ENCODE measurements around the gene KLK14.

The KLK14 gene

DNA sequence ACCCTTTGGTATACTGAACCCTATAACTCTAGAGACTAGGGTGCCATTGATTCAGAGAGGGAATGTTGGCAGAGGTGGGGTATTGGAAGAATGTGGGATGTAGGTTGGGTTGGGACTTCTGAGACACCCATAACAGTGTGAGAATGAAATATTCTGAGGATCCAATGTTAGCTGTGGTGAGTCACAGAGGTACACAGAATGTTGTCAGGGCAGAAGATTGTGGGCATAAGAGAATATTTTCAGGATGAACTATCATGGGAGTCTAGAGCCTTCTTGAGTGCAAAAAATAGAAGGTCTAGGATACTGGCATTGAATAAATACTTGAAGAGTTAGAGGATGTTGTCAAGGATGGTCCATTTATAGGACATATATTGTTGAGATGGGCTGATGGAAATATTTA, 26.8 kb downstream of the KLK14 start:
- H3K4me3 ChIP-seq (ENCODE audit: low read depth, low read length): no peak overlapping the region

GRCh38 chr19:51047031-51047335, 35.7 kb downstream of the KLK14 start:
- no peak overlapping the region for H3K4me3 ChIP-seq (ENCODE audit: low read depth, low read length)

DNA sequence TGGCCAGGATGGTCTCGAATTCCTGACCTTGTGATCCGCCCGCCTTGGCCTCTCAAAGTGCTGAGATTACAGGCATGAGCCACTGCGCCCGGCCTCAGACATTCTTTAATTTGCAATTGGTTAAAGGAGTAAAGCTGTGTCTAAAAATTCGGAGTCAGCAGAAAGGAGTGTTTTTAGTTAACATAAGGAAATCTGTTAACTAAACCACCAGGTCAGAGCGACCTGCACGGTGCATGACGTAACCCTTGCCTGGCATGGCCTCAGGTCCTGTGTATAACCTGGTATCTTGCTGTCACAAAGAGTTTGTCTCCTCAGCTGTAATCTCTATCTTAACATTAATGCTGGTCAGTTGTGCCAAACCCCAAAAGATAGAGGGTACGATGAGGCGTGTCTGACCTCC, 38.4 kb downstream of the KLK14 start:
- no peak overlapping the region for H3K4me3 ChIP-seq (ENCODE audit: low read depth, low read length)

DNA sequence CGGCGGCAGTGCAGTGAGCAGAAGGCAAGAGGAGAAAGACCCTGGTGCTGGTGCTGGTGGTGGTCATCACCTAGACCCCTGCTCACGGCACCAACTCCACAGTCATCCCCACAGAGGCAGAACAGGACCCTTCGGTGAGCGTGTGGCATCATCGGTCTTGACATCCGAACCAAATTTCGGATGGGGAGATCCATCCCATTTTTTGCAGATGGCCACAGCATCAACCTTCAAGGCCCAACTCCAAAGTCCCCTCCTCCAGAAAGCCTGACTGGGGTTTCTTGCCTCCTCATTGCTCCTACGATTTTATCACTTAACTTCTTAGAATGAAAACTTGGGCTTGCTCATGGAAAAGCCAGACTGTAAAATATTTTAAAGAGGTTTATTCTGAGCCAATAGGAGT, 39.2 kb downstream of the KLK14 start:
- no peak overlapping the region for H3K4me3 ChIP-seq (ENCODE audit: low read depth, low read length)

DNA sequence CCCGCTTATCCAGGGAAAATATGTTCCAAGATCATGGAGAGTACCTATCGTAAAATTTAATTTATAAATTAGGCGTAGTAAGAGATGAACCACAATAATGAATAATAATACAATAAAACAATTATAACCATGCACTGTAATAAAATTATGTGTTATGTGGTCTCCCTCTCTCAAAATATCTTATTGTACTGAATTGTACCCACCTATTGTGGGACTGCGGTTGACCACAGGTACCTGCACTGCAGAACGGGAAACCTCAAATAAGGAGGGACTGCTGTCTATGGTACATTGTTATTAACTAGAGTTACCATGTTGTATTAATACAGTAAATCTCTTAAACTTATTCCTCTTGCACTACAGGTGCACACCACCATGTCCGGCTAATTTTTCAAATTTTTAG, 42.5 kb downstream of the KLK14 start:
- no peak overlapping the region for H3K4me3 ChIP-seq (ENCODE audit: low read depth, low read length)

DNA sequence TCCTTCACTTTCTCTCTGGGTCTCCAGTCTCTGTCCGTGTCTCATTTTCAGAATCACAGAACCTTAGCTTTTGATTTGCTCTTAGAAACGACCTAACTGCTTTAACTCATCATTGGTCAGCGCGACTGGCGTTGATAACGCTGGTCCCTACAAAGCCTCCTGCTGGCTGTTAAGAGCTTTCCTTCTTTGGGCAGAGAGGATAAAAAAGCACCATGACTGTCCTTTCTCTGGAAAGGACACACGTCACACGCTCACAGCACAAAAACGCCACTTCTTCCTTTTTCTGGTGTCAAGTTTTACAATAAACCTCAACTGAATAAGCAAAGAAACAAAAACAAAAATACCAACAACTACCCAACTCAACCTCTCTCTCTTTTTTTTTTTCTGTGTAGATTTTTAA, 46.2 kb downstream of the KLK14 start:
- no peak overlapping the region for H3K4me3 ChIP-seq (ENCODE audit: low read depth, low read length)

GRCh38 chr19:51034704-51035103, 48.0 kb downstream of the KLK14 start, which contains the start of gene KLK12:
Gene KLK12 (minus strand): TSS chr19:51035002. CDS start chr19:51034621, 381 bp downstream.
- no peak within 1 kb of the TSS for H3K4me3 ChIP-seq (ENCODE audit: low read depth, low read length)

- no peak overlapping the region for H3K4me3 ChIP-seq (ENCODE audit: low read depth, low read length)
Measured at GRCh38 chr19:51031880-51032225, 50.8 kb downstream of the KLK14 start.

- H3K4me3 ChIP-seq (ENCODE audit: low read depth, low read length): no peak overlapping the region
Measured at GRCh38 chr19:51031220-51031879, 51.3 kb downstream of the KLK14 start.

GRCh38 chr19:51030631-51031030, 52.1 kb downstream of the KLK14 start:
- no peak overlapping the region for H3K4me3 ChIP-seq (ENCODE audit: low read depth, low read length)

DNA sequence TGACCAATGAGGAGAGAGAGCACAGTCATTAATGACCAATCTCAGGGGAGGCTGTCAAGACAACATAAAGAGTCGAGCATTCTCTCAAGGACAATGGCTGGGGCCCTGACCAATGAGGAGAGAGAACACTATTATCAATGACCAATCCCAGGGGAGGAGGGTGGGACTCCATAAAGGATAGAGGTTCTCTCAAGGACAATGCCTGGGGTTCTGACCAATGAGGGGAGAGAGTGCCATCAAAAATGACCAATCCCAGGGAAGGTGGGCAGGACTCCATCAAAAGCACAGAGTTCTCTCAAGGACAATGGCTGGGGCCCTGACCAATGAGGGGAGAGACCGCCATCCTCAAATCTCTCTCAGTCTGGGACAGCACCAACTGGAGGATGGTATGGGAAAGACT, 53.0 kb downstream of the KLK14 start:
- no peak overlapping the region for H3K4me3 ChIP-seq (ENCODE audit: low read depth, low read length)

Measured in iPS-11a (cell line).